HEK293 (cell line): Measurements from ENCODE around the gene NR3C1.

Experiments used
- AEBP2 ChIP-seq: fragments of 450-650 bp; formaldehyde crosslinking; IDR thresholded peaks from 2 replicates; pipeline ENCODE4 v1.5.1; 2016; ENCODE audit warnings: missing biosample characterization, missing genetic modification characterization, borderline replicate concordance
- BCL6B ChIP-seq: fragments of 450-650 bp; formaldehyde crosslinking; IDR thresholded peaks from 2 replicates; pipeline ENCODE4 v1.5.1; 2017; ENCODE audit warnings: missing biosample characterization, missing genetic modification characterization
- HOXC10 ChIP-seq: sonication (generic); formaldehyde crosslinking; IDR thresholded peaks from 2 replicates; pipeline ENCODE4 v1.8.1; 2023; ENCODE audit warnings: mild to moderate bottlenecking, missing genetic modification reagents
- KLF8 ChIP-seq: fragments of 450-650 bp; formaldehyde crosslinking; IDR thresholded peaks from 2 replicates; pipeline ENCODE4 v1.5.1; 2016; ENCODE audit warnings: missing biosample characterization, missing genetic modification characterization
- OVOL3 ChIP-seq: fragments of 450-650 bp; formaldehyde crosslinking; IDR thresholded peaks from 2 replicates; pipeline ENCODE4 v1.5.1; 2016; ENCODE audit warnings: missing biosample characterization, missing genetic modification characterization
- SP2 ChIP-seq: fragments of 450-650 bp; formaldehyde crosslinking; IDR thresholded peaks from 2 replicates; pipeline ENCODE4 v1.5.1; 2016; ENCODE audit warnings: missing biosample characterization, missing genetic modification characterization
- SP3 ChIP-seq: fragments of 450-650 bp; formaldehyde crosslinking; IDR thresholded peaks from 2 replicates; pipeline ENCODE4 v1.5.1; 2016; ENCODE audit warnings: missing biosample characterization, missing genetic modification characterization
- YY2 ChIP-seq: fragments of 450-650 bp; formaldehyde crosslinking; IDR thresholded peaks from 2 replicates; pipeline ENCODE4 v1.5.1; 2016; ENCODE audit warnings: missing biosample characterization, missing genetic modification characterization
- ZBTB10 ChIP-seq: fragments of 450-650 bp; formaldehyde crosslinking; IDR thresholded peaks from 2 replicates; pipeline ENCODE4 v1.5.1; 2016; ENCODE audit warnings: missing biosample characterization, missing genetic modification characterization
- ZNF114 ChIP-seq: fragments of 450-650 bp; formaldehyde crosslinking; IDR thresholded peaks from 2 replicates; pipeline ENCODE4 v1.5.0; 2017; ENCODE audit warnings: missing biosample characterization, missing genetic modification characterization
- ZNF138 ChIP-seq: fragments of 450-650 bp; formaldehyde crosslinking; IDR thresholded peaks from 2 replicates; pipeline ENCODE4 v1.5.1; 2016; ENCODE audit warnings: missing biosample characterization, missing genetic modification characterization, borderline replicate concordance
- ZNF18 ChIP-seq: fragments of 450-650 bp; formaldehyde crosslinking; IDR thresholded peaks from 2 replicates; pipeline ENCODE4 v1.5.1; 2016; ENCODE audit warnings: missing biosample characterization, missing genetic modification characterization
- ZNF2 ChIP-seq: fragments of 450-650 bp; formaldehyde crosslinking; IDR thresholded peaks from 2 replicates; pipeline ENCODE4 v1.5.1; 2016; ENCODE audit warnings: missing biosample characterization, missing genetic modification characterization
- ZNF214 ChIP-seq: fragments of 450-650 bp; formaldehyde crosslinking; IDR thresholded peaks from 2 replicates; pipeline ENCODE4 v1.5.1; 2017; ENCODE audit warnings: missing biosample characterization, mild to moderate bottlenecking, missing genetic modification characterization, borderline replicate concordance
- ZNF292 ChIP-seq: fragments of 450-650 bp; formaldehyde crosslinking; IDR thresholded peaks from 2 replicates; pipeline ENCODE4 v1.5.1; 2016; ENCODE audit warnings: low read depth, missing biosample characterization, missing genetic modification characterization, borderline replicate concordance
- ZNF362 ChIP-seq: fragments of 450-650 bp; formaldehyde crosslinking; IDR thresholded peaks from 2 replicates; pipeline ENCODE4 v1.5.1; 2016; ENCODE audit warnings: missing biosample characterization, missing genetic modification characterization
- ZNF518A ChIP-seq: fragments of 450-650 bp; formaldehyde crosslinking; conservative IDR thresholded peaks from 2 replicates; pipeline ENCODE4 v1.5.1; 2016; ENCODE audit warnings: low read depth, missing biosample characterization, missing genetic modification characterization
- ZNF529 ChIP-seq: fragments of 450-650 bp; formaldehyde crosslinking; IDR thresholded peaks from 2 replicates; pipeline ENCODE4 v1.5.1; 2017; ENCODE audit warnings: missing genetic modification characterization, missing biosample characterization; ENCODE audit not compliant: insufficient replicate concordance
- ZNF560 ChIP-seq: fragments of 450-650 bp; formaldehyde crosslinking; IDR thresholded peaks from 2 replicates; pipeline ENCODE4 v1.5.1; 2017; ENCODE audit warnings: missing biosample characterization, missing genetic modification characterization, borderline replicate concordance
- ZNF621 ChIP-seq: fragments of 450-650 bp; formaldehyde crosslinking; IDR thresholded peaks from 2 replicates; pipeline ENCODE4 v1.5.1; 2017; ENCODE audit warnings: missing biosample characterization, missing genetic modification characterization
- ZNF692 ChIP-seq: fragments of 450-650 bp; formaldehyde crosslinking; IDR thresholded peaks from 2 replicates; pipeline ENCODE4 v1.5.1; 2016; ENCODE audit warnings: missing biosample characterization, missing genetic modification characterization
- ZNF701 ChIP-seq: fragments of 450-650 bp; formaldehyde crosslinking; IDR thresholded peaks from 2 replicates; pipeline ENCODE4 v1.5.1; 2016; ENCODE audit warnings: missing biosample characterization, missing genetic modification characterization
- ZSCAN16 ChIP-seq: fragments of 450-650 bp; formaldehyde crosslinking; IDR thresholded peaks from 2 replicates; pipeline ENCODE4 v1.5.1; 2016; ENCODE audit warnings: missing biosample characterization, missing genetic modification characterization

Gene NR3C1

GRCh38 chr5:143440448-143441115 is 37.1 kb upstream of the NR3C1 start (continued):
- no peak for TF ChIP-seq ZNF518A (tag by site-specific recombination)
- TF ChIP-seq ZNF621 (tag by site-specific recombination) = no peak
- no peak for TF ChIP-seq ZNF138 (tag by site-specific recombination)
- no peak for TF ChIP-seq ZNF560
- TF ChIP-seq ZNF18 (tag by site-specific recombination) = no peak
- no peak for TF ChIP-seq ZNF362
- 0 out of 2 replicates have a peak, but pooled peaks have one; percentile 16 for TF ChIP-seq ZNF692 (tag by site-specific recombination)
- TF ChIP-seq ZNF529 (tag by site-specific recombination) = no peak
- TF ChIP-seq ZNF114 (tag by site-specific recombination) = no peak
- TF ChIP-seq ZSCAN16 (tag by site-specific recombination) = no peak
- TF ChIP-seq ZNF292 (tag by site-specific recombination) = no peak
- TF ChIP-seq BCL6B (tag by site-specific recombination) = 0 out of 2 replicates have a peak, but pooled peaks have one; percentile 26
- TF ChIP-seq KLF8 (tag by site-specific recombination) = no peak
- no peak for TF ChIP-seq SP3 (tag by site-specific recombination)
- TF ChIP-seq ZNF701 = no peak
- TF ChIP-seq ZNF214 (tag by site-specific recombination) = no peak
- no peak for TF ChIP-seq SP2 (tag by site-specific recombination)
- TF ChIP-seq ZBTB10 = no peak
- no peak for TF ChIP-seq AEBP2 (tag by site-specific recombination)
- no peak for TF ChIP-seq YY2 (tag by site-specific recombination)
- no peak for TF ChIP-seq HOXC10 (CRISPR knock-in tag)
- TF ChIP-seq OVOL3 (tag by site-specific recombination) = no peak
- TF ChIP-seq ZNF2 (tag by site-specific recombination) = no peak
- TF ChIP-seq, all 188 proteins: peak for 21
